ENCODE measurements around the gene VSIG2. TPM values are rescaled to one million over a fixed set of nuclear protein-coding genes. Genes with fewer than 3 reads are reported as not detected.
"Not testable (repeated sequence)": the region's sequence is repeated elsewhere in the genome, so short reads cannot be mapped to it uniquely, and the experiment has no call there.

The VSIG2 gene
- polyA plus RNA-seq (ENCODE audit: insufficient read length) = 1.1 TPM

- DNase-seq (ENCODE audit: low read depth) = no peak
These were observed at the start of gene VSIG2 for GRCh38 chr11:124751741-124752470. VSIG2 (minus strand) TSS chr11:124752255; CDS start chr11:124752137, 118 bp downstream.

- DNase-seq (ENCODE audit: low read depth) = no peak
These were observed 49.0 kb upstream of the VSIG2 start for GRCh38 chr11:124801014-124801413.

GRCh38 chr11:124800226-124800929, 48.3 kb upstream of the VSIG2 start, which contains the start of gene MSANTD2:
MSANTD2 (minus strand) TSS chr11:124800406; CDS start chr11:124800380, 26 bp downstream.
- DNase-seq (ENCODE audit: low read depth) = peak; percentile 63

GRCh38 chr11:124799348-124800225, 47.5 kb upstream of the VSIG2 start:
- DNase-seq (ENCODE audit: low read depth) = no peak

GRCh38 chr11:124798991-124799347, 46.9 kb upstream of the VSIG2 start:
- DNase-seq (ENCODE audit: low read depth) = no peak

GRCh38 chr11:124796312-124796711, 44.3 kb upstream of the VSIG2 start:
- DNase-seq (ENCODE audit: low read depth) = no peak

GRCh38 chr11:124793466-124794278, 41.6 kb upstream of the VSIG2 start:
- no peak for DNase-seq (ENCODE audit: low read depth)

- no peak for DNase-seq (ENCODE audit: low read depth)
These were observed 39.7 kb upstream of the VSIG2 start for GRCh38 chr11:124791626-124792341.

GRCh38 chr11:124788521-124788920, 36.5 kb upstream of the VSIG2 start:
- DNase-seq (ENCODE audit: low read depth) = no peak

- no peak for DNase-seq (ENCODE audit: low read depth)
These were observed 32.0 kb upstream of the VSIG2 start for GRCh38 chr11:124784051-124784450.

GRCh38 chr11:124783002-124783401, 30.9 kb upstream of the VSIG2 start:
- DNase-seq (ENCODE audit: low read depth) = no peak

- DNase-seq (ENCODE audit: low read depth) = no peak
These were observed 27.5 kb upstream of the VSIG2 start for GRCh38 chr11:124779568-124779967.

- no peak for DNase-seq (ENCODE audit: low read depth)
These were observed 26.2 kb upstream of the VSIG2 start for GRCh38 chr11:124778281-124778680.

GRCh38 chr11:124776865-124777645, 25.0 kb upstream of the VSIG2 start:
- DNase-seq (ENCODE audit: low read depth) = no peak

GRCh38 chr11:124770959-124771358, 18.9 kb upstream of the VSIG2 start:
- DNase-seq (ENCODE audit: low read depth) = not testable (repeated sequence)

GRCh38 chr11:124769806-124770774, 18.0 kb upstream of the VSIG2 start:
- DNase-seq (ENCODE audit: low read depth) = no peak

GRCh38 chr11:124768914-124769313, 16.9 kb upstream of the VSIG2 start:
- DNase-seq (ENCODE audit: low read depth) = no peak

- no peak for DNase-seq (ENCODE audit: low read depth)
These were observed 14.1 kb upstream of the VSIG2 start for GRCh38 chr11:124766156-124766555.
